GM12891 (cell line): ENCODE measurements around the gene DOCK4.

ENCODE experiments used
- POLR2A ChIP-seq: IDR thresholded peaks from 2 replicates; pipeline ENCODE4 v1.6.1; 2011; ENCODE audit warnings: low read depth, low read length, control low read depth
- POLR2AphosphoS5 ChIP-seq: IDR thresholded peaks from 2 replicates; pipeline ENCODE4 v1.6.1; 2011; ENCODE audit warnings: low read depth, low read length, control low read depth
- POU2F2 ChIP-seq: IDR thresholded peaks from 2 replicates; pipeline ENCODE4 v1.6.1; 2011; ENCODE audit warnings: low read depth, mild to moderate bottlenecking, control low read depth, low read length, moderate library complexity
- SPI1 ChIP-seq: IDR thresholded peaks from 2 replicates; pipeline ENCODE4 v1.6.1; 2011; ENCODE audit warnings: low read depth, low read length, control low read depth
- TAF1 ChIP-seq: IDR thresholded peaks from 2 replicates; pipeline ENCODE4 v1.6.1; 2011; ENCODE audit warnings: low read depth, low read length, control low read depth

DNA sequence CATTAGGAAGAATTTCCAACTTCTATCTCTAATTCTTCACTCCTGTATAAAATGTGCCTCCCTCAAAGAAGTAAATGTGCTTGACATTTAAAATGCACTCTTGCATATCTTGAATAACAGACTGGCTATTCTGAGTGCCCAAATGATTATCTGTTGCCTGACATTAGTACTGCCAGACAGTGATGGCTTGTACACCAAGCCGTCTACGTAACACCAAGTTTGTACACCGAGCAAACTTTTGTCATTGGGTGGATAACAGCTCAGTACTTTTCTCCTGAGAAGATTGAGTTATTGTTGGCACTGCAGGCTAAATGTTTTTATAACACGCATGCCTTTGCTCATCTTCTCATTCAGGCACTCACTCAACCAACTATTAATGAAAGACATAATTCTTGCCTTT is 137.2 kb downstream of the DOCK4 start:
- TF ChIP-seq SPI1 (no peak), POLR2A (no peak), POLR2AphosphoS5 (no peak), TAF1 (no peak), POU2F2 (no peak)
